EL (cell line): ENCODE data around the gene BPIFB4.
"Not testable (repeated sequence)": the region's sequence is repeated elsewhere in the genome, so short reads cannot be mapped to it uniquely, and the experiment has no call there.

Source experiments
- DNase-seq: peaks from one replicate; pipeline ENCODE4 v3.0.0-alpha.2; 2016

BPIFB4 gene

GRCh38 chr20:33079259-33079658 is at the start of gene BPIFB4:
TSS of gene BPIFB4 (plus strand) at chr20:33079643. CDS start at chr20:33081527, 1,884 bp downstream.
- peak; percentile 4 for DNase-seq

DNA sequence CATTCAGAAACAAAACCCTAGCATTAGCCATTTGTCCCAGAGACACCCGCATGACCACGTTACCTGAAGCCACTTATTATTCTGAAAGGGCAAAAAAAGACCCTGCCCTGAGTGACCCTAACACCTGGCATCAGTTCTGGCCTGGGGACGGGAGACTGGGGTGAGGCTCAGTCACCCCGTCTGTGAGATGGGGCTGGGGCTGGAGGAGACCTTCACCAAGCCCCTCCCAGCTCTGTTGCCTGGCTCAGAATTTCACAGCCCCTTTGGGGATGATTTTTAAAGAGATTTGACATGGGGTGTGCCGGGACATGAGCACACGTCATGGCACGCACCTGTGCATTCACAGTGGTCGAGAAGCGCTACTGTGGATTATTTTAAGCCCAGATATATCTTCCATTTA is 49.4 kb upstream of the BPIFB4 start:
- DNase-seq: no peak

DNA sequence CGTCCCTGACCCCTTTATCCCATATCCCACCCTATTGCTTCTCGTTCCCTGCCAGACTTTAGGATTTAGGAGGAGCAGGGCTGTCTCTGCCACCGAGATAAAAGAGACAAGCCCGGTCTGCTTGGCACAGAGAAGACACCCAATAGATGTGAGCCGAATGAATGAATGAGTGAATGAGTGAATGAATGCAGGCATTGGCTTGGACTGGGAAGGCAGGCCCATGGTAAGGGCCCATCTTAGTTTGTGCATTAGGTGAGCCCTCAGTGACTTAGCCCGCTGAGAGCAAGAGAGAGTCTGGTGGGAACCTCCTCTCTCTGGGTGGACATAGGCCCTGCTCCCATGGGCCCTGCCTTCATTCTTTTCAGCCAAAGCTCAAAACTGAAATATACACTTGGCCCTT is 48.9 kb upstream of the BPIFB4 start:
- DNase-seq: no peak

GRCh38 chr20:33031531-33031930 is 47.9 kb upstream of the BPIFB4 start, which contains the start of gene BPIFB6:
TSS of gene BPIFB6 (plus strand) at chr20:33031648. CDS start at chr20:33031648, 0 bp downstream.
- no peak for DNase-seq

GRCh38 chr20:33032555-33032954 is 46.9 kb upstream of the BPIFB4 start:
- no peak for DNase-seq

- no peak for DNase-seq
Observed at GRCh38 chr20:33033381-33033780, 46.1 kb upstream of the BPIFB4 start.

DNA sequence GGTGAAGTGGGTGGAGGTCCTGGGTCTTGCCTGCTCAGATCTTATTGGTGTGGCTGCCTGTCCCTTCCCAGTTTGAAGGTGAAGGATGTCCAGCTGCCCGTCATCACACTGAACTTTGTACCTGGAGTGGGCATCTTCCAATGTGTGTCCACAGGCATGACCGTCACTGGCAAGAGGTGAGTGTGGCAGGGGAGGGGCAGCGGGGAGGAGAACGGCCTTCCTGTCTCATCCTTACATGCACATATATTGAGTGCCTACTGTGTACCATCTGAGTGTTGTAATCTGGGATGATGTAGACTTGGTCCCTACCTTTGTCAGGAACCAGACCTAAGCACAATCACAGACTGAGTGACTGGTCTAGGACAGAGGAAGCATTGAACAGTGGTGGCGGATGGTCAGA is 45.3 kb upstream of the BPIFB4 start:
- no peak for DNase-seq

DNA sequence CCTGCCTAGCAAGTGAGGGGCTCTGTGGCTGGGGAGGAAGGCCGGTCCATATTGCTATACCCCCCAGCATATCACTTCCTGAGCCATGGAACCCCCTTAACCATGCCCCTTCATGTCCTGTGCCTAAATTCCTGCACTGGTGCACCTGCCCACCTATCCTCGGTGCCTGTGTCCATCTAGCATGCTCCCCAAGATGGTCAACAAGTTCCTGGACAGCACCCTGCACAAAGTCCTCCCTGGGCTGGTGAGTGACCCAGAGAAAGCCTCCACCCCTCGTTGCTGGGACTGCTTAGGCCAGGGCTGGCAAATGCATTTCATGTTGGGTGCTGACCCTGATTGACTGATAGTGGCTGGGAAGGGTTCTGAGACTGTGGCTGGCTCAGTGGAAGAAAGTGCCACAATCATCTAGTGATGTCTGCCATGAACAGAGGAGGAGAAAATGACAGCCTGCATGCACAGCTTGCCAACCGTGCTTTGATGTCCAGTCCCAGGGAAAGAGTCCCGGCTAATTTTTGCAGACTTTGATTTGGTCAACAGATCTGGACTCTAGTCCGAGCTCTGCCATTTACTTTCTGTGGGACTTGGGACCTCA is 44.4 kb upstream of the BPIFB4 start:
- no peak for DNase-seq

DNA sequence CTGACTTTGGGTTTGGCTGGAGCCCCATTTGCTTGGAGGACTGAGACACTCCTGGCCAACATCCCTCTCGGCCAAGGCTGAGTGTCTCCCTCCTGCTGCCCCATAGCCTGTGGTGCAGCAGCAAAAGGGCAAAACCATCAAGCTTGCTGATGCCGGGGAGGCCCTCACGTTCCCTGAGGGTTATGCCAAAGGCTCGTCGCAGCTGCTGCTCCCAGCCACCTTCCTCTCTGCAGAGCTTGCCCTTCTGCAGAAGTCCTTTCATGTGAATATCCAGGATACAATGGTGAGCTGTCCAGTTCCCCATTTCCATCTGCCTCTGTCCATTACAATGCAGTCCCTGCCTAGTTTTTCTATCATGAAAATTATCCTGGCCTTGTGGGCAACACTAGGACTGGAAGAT is 42.0 kb upstream of the BPIFB4 start:
- DNase-seq: no peak

GRCh38 chr20:33038243-33038642 is 41.2 kb upstream of the BPIFB4 start:
- DNase-seq: no peak

DNA sequence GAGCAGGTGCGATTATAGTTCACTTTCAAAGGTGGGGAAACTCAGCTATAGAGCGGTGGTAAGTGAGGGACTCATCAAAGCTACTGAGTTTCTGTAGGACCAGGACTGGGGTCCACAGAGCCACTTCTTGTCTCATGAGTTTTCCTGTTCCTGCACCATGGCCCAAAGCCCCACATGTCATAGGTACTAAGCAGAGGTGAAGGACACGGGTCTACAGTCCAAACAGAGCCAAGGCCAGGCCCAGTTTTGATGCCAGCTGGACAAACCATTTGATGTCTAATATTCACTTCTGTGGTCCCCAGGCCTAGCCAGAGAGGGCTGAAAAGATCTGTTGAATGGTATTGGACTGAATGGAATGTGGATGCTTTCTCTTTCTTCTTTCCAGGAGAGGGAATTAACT is 37.0 kb upstream of the BPIFB4 start:
- no peak for DNase-seq

DNA sequence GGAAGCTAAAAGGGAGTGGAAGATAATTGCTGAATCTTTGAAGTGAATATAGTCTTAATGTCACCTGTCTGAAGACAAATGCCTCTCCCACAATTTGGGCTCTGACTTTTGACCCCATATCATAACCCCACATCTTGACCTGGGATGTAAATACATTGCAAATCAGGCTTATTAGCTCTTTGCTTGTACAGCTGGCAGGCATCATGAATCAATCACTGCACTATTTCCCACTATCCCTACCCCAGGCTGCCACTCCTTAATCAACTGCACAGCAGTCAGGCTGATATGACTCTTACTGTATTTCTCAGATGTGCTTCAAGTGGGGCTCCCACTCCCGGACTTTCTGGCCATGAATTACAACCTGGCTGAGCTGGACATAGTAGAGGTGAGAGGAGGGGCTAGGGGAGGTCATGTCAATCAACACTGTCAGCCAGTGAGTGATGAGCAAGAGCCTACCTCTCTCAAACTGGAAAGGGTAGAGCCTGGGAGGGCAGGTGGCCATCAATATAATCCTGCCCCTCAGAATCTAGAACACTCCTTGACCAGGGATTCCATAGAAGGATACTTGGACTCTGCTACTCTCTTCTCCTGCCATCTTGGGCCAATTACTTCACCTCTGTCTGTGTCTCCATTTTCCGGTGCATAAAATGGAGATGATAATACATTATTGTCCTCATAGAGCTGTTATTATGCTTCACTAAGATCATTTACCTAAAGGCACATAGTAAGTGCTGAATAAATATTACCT is 36.3 kb upstream of the BPIFB4 start:
- no peak for DNase-seq

DNA sequence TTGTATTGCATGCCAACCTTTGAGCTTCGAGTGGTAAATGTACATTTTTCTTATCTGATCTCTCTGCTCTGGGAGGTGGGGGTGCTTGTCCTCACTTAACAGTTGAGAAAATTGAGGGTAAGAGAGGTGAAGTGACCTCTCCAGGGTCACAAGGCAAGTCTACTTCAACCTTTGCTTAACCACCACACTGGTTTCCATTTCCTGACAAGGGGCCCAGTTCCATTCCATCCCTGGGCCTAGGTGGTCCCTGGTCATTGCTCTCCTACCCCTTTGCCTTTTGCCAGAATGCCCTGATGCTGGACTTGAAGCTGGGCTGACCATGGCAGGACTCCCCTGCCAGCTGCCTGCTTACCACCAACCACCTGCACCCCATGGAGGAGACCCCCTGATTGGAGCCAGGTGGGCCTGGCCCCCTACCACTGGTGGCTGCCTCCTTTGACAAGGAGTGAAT is 35.7 kb upstream of the BPIFB4 start:
- DNase-seq: no peak

DNA sequence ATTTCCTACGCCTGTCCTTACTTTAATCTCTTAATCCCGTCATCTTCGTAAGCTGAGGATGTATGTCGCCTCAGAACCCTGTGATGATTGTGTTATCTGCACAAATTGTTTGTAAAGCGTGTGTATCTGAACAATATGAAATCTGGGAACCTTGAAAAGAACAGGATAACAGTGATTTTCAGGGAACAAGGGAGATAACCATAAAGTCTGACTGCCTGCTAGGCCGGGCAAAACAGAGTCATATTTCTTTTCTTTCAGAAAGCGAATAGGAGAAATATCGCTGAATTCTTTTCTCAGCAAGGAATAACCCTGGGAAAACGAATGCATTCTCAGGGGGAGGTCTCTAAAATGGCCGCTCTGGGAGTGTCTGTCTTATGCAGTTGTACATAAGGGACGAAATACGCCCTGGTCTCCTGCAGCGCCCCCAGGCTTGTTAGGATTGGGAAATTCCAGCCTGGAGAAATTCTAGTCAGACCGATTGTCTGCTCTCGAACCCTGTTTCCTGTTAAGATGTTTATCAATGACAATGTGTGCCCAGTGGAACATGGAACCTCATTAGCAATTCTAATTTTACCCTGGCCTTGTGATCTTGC is 34.2 kb upstream of the BPIFB4 start:
- DNase-seq: not testable (repeated sequence)

- no peak for DNase-seq
Observed at GRCh38 chr20:33046412-33046811, 33.0 kb upstream of the BPIFB4 start.

- DNase-seq: no peak
Observed at GRCh38 chr20:33051333-33051732, 28.1 kb upstream of the BPIFB4 start.

DNA sequence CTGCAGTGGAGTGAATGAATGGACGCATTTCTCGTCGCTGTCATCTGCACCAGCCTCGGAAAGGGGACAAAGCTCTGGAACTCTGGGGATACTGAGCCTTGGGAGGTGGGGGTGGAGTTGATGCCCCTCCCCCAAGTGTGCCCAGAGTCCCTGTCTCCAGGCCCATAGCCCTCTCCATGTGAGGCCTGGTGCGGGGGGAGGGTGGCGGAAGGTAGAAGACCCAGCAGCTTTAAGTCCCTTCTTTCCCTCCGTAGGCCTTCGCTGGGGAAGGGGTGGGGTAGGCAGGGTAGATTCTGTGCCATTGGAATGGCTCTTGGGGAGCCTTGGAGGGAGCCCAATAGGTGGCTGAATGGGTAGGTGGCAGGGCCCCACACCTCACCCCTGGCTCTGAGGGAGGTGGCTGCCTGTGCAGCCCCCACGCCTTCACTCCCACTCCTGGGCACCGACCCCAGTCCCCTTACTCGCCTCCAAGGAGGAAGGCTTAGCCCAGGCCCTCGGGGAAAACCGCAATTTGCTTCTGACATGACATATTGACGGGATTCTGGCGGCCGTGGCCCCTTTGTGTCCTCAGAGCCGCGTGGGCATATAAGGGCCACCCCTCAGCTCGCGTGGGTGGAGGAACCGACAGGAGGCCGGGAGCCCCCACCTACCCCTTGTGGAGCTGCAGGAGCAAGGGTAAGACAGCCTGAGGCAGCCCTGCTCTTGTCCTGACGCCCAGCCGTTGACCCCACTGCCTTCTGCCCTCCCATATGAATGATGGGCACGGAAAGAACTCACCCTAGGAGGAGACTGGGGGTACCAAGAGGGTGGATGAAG is 25.9 kb upstream of the BPIFB4 start, which contains the start of gene BPIFB3:
TSS of gene BPIFB3 (plus strand) at position 613 of the 816 bp plus-strand sequence. CDS start 1,533 bp downstream, outside the sequence.
- no peak for DNase-seq

- no peak for DNase-seq
Observed at GRCh38 chr20:33054381-33054780, 25.1 kb upstream of the BPIFB4 start.

DNA sequence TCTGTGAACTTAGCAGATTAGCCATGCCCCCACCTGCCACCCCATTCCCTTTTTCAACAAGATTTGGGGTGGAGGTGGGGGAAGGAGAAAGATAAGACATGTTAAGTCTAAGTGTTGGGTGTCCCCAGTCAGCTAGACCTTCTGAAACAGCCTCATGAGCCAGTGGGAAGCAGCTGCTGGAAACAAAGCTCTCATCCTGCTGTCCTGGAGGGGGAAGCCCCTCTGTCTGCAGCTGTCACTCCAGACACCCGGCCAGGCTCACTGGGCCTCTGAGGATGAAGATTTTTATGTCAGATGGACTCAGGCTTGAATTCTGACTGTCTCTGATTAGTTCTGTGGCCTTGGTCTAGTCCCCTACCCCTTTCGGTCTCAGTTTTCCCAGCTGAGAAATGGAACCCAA is 24.7 kb upstream of the BPIFB4 start:
- DNase-seq: no peak

- no peak for DNase-seq
Observed at GRCh38 chr20:33059136-33059535, 20.3 kb upstream of the BPIFB4 start.

GRCh38 chr20:33059741-33060390 is 19.6 kb upstream of the BPIFB4 start:
- no peak for DNase-seq

DNA sequence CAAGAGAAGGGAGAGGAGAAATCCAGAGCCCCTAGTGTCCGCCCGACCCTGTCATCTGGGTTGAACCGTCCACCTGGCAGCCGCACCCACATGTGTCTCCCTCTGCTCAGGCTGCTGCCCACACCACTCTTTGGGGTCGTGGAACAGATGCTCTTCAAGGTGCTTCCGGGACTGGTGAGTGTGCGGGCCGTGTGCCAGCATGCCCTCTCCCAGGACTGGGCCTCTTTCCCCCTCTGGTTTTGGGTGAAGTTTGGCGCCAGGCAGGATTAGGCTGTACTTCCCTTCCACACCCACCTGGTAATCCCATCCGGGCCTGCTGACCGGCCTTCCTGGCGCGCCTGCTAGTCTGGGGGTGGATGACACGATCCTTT is 17.8 kb upstream of the BPIFB4 start:
- DNase-seq: no peak
